ENCODE results near the gene STX1B. TPM values are rescaled to one million over a fixed set of nuclear protein-coding genes. Genes with fewer than 3 reads are reported as not detected.
"Not testable (repeated sequence)": the region's sequence is repeated elsewhere in the genome, so short reads cannot be mapped to it uniquely, and the experiment has no call there.

The STX1B gene
- total RNA-seq, 1 donor from 2014 or later, result 0.26 TPM

DNA sequence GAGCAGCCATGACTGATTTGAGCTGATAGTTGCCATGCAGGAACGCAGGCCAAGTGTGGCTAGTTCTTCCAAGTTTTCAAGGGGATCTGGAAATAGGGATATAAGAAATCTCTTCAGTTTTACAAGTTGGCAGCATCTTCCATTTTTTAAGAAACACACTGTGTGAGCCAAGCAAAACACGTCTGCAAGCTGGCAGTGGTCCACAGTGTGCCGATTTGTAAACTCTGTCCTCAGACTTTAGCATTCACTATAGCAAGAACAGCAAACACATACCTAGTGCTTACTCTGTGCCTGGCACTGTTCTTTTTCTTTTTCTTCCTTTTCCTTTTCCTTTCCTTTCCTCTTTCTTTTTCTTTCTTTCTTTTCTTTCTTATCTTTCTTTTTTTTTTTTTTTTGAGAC, 58.7 kb downstream of the STX1B start:
- peak in 1 of 2 donors; percentile 35 for DNase-seq (ENCODE audit: low read depth in 2 of 2)

DNA sequence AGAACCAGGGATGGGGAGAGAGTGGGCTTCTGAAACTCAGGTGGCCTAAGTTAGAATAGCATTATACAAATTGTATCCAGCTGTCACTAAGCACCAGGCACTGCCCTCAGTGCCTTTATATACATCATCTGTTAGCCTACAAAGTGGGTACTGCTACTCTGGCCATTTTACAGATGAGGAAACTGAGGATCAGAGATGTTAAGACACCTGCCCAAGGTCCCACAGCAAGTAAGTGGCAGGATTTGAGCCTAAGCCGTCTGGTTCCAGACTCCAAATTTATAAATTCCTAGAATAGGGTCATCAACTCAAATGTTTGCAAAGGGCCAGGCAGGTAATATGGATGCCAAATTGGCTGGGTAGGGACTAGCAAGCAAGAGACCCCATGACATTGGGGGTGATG, 59.2 kb downstream of the STX1B start:
- no peak for DNase-seq (ENCODE audit: low read depth in 2 of 2)

DNA sequence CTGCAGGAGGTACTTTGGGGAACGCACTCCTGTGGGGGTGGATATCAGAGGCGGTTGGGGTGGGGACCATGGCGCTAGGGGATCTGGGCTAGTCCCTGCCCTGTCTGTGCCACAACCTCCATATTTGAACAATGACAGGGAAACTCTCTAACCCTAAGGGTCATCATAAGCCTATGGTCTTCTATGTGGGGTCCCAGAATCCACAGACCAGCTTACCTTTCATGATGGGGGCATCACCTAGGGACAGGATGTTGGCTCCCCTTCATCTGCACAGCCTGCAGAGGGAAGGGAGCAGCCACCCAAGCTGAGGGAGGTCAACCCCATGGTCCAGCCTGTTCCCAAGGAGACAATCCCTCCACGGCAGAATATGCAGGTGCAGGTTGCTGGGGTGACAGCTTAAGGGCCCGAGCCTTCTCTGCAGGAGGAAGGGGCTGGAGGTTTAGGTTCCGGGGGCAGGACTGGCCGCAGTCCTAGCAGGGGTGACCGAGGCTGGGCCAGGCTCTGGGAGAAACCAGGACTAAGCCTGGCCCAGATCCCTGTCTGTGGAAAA, 59.8 kb downstream of the STX1B start:
- DNase-seq (ENCODE audit: low read depth in 2 of 2), result no peak

DNA sequence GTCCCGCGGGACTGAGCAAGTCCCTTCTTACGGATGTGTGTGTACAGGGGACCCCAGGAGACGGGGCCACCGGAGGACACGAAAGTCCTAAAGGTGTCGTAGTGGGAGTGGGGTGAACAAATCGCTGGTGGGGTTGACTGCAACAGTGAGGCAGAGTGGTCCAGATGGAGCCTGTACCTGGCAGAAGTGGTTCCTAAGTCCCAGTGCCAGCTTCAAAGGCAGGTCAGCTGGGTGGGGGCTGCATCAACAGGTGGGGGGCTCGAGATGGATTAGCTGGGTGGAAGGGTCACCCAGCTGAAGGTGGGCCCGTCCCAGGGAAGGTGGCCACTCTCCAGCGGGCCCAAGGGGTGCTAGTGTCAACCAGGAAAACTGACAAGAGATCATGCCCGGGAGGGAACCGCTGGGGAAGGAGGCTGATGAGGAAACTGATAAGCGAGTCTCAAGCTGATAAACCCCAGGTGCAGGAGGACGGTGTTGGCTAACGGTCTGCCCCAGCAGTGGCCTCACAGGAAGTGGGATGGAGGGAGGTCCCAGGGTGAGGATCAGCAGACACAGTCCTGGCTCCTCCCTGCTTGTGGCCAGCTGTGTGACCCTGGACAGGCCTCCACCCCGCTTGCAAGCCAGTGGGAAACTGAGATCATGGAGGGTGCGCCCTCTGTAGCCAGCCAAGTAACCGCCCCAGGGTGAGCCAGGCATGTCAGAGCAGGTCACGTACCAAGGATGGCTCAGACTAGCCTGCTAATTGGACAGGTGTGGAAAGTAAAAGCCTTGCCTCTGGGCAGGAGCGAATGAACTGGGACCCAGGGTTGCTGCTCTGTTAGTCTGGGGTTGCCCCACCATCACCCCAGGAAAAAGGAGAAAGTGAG, 60.6 kb downstream of the STX1B start:
- DNase-seq (ENCODE audit: low read depth in 2 of 2), result peak in 1 of 2 donors; percentile 64

DNA sequence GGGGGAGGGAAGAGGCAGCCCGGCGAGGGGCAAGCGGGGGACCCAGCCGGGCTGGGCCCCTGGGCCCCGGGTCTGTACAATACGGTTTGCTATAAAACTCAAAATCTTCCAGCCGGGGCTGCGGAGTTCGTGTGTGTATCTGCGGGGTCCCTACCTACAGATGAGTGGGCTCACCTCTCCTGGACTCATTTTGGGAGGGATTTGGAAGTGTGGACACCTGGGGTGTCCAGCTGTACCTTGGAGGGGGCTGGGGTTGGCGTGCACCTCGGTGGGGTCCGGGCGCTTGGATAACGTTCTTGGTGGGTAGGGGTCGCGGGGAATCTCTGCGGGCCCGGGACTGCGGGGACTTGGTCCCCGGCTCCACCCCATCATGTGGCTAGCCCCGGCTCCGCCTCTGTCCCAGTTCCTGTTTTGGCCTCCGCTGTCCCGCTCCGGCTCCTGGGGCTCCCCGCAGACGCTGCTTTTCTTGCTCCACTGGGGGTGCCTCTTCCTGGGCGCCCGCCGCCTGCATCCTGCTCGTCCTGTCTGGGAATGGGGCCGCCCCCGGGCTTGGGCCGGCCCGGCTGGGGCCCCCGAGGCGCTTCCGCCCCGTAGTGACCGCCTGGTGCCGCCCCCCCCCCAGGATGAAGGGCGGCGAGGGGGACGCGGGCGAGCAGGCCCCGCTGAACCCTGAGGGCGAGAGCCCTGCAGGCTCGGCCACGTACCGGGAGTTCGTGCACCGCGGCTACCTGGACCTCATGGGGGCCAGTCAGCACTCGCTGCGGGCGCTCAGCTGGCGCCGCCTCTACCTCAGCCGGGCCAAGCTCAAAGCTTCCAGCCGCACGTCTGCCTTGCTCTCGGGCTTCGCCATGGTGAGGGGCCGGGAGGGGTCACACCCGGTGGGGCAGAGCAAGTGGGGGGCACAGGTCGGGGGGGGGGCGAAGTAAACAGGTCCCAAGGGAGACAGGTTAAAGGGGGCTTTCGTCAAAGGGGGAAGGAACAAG, 61.5 kb downstream of the STX1B start, which contains the start of gene ORAI3:
Gene ORAI3 (plus strand): TSS at position 402 of the 983 bp plus-strand sequence. CDS start 222 bp downstream, at position 624.
- peak in 1 of 2 donors; percentile 65 for DNase-seq (ENCODE audit: low read depth in 2 of 2)

DNA sequence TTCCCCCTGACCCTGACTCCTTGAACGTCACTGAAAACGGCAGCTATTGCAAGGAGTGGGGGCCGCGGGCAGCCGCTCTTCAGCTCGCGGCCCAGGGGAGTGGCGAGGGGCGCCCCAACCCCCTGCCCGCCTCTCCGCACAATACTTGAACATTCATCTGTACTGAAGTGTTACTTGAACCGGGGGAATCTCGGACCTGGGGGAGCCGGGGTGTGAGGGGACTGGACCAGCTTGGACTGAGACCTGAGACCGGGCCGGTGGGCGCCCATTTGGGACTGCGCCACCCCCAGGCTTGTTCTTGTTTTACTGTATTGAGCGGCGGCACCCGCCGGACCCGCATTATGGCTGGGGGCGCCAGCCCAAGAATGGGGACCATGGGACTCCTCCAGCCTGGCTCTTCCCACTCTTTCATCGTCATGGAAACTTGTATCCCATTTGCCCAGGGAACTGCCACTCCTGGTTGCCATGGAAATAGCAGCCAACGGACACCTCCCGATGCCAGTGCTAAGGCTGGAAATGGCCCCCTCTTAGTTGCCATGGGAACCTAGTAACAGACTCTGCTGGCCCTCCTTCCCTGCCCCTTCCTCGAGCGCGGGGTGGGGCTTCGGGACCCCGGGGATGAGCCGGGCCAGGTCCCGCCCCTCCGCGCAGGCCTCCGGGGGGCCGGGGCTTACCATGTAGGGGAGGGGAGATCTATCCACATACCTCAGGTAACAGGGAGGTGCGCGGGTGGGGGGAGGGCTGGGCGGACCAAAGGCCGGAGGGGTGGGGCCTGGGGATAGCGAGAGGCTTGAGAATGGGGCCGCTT, 62.4 kb downstream of the STX1B start:
- DNase-seq (ENCODE audit: low read depth in 2 of 2), result peak; percentile 94 to 97

DNA sequence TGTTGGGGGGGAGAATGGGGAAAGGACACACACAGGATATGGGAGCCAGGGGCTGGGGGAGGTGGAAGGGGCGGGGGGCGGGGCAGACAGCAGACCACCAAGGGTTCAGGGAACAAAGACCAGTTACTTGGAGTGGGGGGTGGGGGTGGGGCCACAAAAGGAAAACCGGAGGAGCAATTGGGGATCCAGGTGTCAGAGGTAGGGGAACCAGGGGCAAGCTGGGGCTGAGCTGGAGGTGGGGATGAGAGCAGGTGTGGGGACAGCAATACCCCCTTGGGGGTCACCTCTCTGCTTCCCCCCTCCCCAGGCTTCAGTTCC, 62.9 kb downstream of the STX1B start:
- DNase-seq (ENCODE audit: low read depth in 2 of 2), result no peak

DNA sequence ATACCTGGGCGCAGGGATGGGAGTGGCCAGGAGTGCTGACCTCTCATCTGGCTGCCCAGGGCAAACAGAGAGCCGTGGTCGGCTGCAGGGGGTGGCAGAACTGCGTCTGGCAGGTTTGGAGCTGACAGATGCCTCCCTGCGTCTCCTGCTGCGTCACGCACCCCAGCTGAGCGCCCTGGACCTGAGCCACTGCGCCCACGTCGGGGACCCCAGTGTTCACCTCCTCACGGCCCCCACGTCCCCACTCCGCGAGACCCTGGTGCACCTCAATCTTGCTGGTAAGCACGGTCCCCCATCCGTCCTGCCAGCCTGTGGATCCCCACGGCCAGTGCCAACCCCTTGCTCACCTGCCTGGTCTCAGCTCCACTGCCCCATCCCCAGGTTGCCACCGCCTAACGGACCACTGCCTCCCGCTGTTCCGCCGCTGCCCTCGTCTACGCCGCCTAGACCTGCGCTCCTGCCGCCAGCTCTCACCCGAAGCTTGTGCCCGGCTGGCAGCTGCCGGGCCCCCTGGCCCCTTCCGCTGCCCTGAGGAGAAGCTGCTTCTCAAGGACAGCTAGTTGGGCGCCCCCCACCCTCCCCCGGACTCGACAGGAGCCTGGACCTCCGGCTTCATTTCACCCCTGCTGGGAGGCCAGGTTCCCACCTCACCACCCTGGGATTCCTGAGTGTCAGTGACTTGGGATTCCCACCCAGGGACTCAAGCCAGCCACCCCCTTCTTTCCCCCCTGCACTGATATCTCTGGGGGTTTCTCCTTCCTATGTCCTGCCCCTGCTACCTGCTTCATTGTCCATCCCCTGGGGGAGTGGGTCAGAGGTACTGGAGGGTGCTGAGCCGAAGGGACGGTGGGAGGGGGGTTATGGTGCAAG, 63.5 kb downstream of the STX1B start:
- no peak for DNase-seq (ENCODE audit: low read depth in 2 of 2)

DNA sequence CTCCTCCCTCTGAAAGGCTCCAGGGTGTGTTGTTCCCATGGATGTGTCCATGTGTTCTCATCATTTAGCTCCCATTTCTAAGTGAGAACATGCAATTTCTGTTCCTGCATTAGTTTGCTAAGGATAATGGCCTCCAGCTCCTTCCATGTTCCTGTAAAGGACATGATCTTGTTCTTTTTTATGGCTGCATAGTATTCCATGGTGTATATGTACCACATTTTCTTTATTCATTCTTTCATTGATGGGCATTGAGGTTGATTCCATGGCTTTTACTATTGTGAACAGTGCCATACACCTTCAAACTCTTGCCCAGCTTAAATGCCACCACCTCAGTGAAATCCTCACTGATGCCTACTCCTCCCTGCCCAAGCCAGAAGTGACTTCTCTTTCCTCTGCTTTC, 66.1 kb downstream of the STX1B start:
- no peak for DNase-seq (ENCODE audit: low read depth in 2 of 2)

DNA sequence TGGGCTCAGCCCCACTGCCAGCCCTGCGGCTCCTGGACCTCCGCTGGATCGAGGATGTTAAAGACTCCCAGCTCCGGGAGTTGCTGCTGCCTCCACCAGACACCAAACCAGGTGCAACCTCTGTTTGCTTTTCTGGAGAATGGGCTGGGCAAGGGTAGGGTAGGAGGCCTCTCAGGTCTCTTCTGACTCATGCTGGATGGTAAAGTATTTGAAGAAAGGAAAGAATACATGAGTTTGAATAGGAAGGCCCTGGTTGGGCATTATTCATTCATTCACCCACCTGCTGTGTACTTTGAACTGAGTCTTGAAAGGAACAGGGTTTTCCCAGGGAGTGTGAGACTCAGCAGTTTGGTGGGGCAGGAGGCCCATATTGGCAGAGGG, 68.0 kb downstream of the STX1B start:
- no peak for DNase-seq (ENCODE audit: low read depth in 2 of 2)

DNA sequence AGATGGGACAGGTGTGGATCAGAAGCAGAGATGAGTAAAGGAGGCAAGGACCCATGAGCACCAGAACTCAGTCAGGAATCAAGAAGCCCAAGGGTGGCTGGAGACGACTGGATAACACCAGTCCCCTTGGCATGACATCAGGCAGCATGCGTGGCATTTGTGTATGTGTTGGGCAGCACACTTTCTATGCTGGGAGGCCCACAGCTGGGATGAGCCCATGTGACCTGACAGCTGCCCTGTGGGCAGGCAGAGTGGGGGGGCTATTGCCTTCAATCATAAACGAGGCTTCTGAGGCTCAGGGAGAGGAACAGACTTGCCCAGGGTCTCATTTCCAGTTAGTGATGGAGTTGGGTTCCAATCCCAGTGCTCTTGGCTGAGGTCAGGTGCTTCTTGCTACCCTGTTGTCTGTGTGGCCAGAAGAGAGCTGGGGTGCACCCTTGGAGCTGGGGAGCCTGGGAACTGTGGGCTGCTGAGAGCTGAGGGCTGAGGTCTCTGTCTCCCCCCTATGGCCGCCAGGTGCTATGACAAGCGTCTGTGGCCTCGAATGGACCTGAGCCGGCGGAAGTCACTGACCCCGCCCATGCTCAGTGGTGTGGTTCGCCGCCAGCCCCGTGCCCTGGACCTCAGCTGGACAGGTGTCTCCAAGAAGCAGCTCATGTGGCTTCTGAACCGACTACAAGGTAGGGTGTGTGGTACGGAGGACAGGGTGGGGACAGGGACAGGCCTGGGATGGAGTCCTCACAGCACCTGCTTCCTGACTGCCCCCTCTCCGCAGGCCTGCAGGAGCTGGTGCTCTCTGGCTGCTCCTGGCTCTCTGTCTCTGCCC, 68.6 kb downstream of the STX1B start:
- peak in 1 of 2 donors; percentile 72 for DNase-seq (ENCODE audit: low read depth in 2 of 2)

DNA sequence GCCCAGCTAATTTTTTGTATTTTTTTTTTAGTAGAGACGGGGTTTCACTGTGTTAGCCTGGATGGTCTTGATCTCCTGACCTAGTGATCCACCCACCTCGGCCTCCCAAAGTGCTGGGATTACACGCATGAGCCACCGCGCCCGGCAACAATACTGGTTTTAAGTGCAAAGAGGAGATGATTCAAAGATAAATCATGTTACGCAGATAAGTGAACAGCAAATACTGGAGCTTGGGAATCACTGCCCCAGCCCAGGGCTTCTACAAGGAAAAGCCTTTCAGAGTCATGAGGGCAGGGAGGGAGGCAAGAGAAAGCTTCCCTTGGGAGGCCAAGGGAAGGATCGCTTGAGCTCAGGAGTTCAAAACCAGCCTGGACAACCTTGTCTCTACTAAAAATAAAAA, 70.9 kb downstream of the STX1B start:
- DNase-seq (ENCODE audit: low read depth in 2 of 2), result not testable (repeated sequence)

Other genes starting within 250 kb of the STX1B start
- gene CFAP119, start 248.6 kb downstream of the STX1B start, total RNA-seq, result 0.89 and 0.90 TPM in 2 replicates
- gene RNF40, start 248.3 kb downstream of the STX1B start, total RNA-seq, result 41.0 and 50.3 TPM in 2 replicates
- 3.3 and 6.1 TPM in 2 replicates for gene ZNF629, start 223.4 kb downstream of the STX1B start, total RNA-seq
- gene BCL7C, start 116.6 kb downstream of the STX1B start, total RNA-seq, result 49.9 and 60.8 TPM in 2 replicates
- 0.13 TPM in 2 replicates for gene CTF1, start 114.0 kb downstream of the STX1B start, total RNA-seq
- gene FBXL19, start 87.1 kb downstream of the STX1B start, total RNA-seq, result 16.6 and 18.2 TPM in 2 replicates
- 23.7 and 33.6 TPM in 2 replicates for gene ORAI3, start 61.6 kb downstream of the STX1B start, total RNA-seq
- gene SETD1A, start 52.9 kb downstream of the STX1B start, total RNA-seq, result 1.7 and 4.2 TPM in 2 replicates
- 20.8 and 24.7 TPM in 2 replicates for gene HSD3B7, start 25.4 kb downstream of the STX1B start, total RNA-seq
- gene STX4, start 22.9 kb upstream of the STX1B start, total RNA-seq, result 17.5 and 28.2 TPM in 2 replicates
- gene ZNF668, start 63.6 kb upstream of the STX1B start, total RNA-seq, result 5.4 and 7.6 TPM in 2 replicates
- 8.1 and 13.9 TPM in 2 replicates for gene ZNF646, start 63.8 kb upstream of the STX1B start, total RNA-seq
- 0.38 and 0.39 TPM in 2 replicates for gene PRSS53, start 78.3 kb upstream of the STX1B start, total RNA-seq
- 59.8 and 74.6 TPM in 2 replicates for gene VKORC1, start 84.2 kb upstream of the STX1B start, total RNA-seq
- 9.8 and 20.0 TPM in 2 replicates for gene BCKDK, start 97.7 kb upstream of the STX1B start, total RNA-seq
- 30.3 and 37.4 TPM in 2 replicates for gene KAT8, start 107.0 kb upstream of the STX1B start, total RNA-seq
- not detected in 2 replicates for gene PRSS8, start 125.1 kb upstream of the STX1B start, total RNA-seq
- gene PRSS36, start 139.4 kb upstream of the STX1B start, total RNA-seq, result 0.13 and 0.39 TPM in 2 replicates
- 33.6 and 43.5 TPM in 2 replicates for gene FUS, start 169.5 kb upstream of the STX1B start, total RNA-seq
- 63.3 and 74.2 TPM in 2 replicates for gene PYCARD, start 192.1 kb upstream of the STX1B start, total RNA-seq
- gene TRIM72, start 203.5 kb upstream of the STX1B start, total RNA-seq, result not detected in 2 replicates
- not detected in 2 replicates for gene PYDC1, start 206.5 kb upstream of the STX1B start, total RNA-seq
- gene ITGAM, start 249.3 kb upstream of the STX1B start, total RNA-seq, result under 0.01 TPM in 2 replicates

Data from dermis microvascular lymphatic vessel endothelial cell (primary cell).